Tongue (tissue), 2 donors: ENCODE measurements around the gene NECTIN1. TPM values are rescaled to one million over a fixed set of nuclear protein-coding genes. Genes with fewer than 3 reads are reported as not detected.
A peak's percentile ranks its signal among the peaks of the same experiment; 100 is the strongest.

ENCODE experiments used
- DNase-seq: peaks from one replicate; pipeline ENCODE4 v3.0.0-alpha.2; 2015
- total RNA-seq: library from RNA; depleted of rRNA; stranded (reverse); fragments of >200 nt; gene quantifications from one replicate; pipeline ENCODE4 v1.2.3, GENCODE V29; 2014

The NECTIN1 gene
- total RNA-seq, 1 donor from 2014 or later, result 32.4 TPM

- DNase-seq, result peak; percentile 82
Measured at GRCh38 chr11:119692540-119692820, 36.5 kb downstream of the NECTIN1 start.

- peak; percentile 89 for DNase-seq
Measured at GRCh38 chr11:119691701-119692539, 37.1 kb downstream of the NECTIN1 start.

- DNase-seq, result no peak
Measured at GRCh38 chr11:119691020-119691666, 37.9 kb downstream of the NECTIN1 start.

- DNase-seq, result no peak
Measured at GRCh38 chr11:119689302-119689701, 39.7 kb downstream of the NECTIN1 start.

- DNase-seq, result no peak
Measured at GRCh38 chr11:119688356-119688755, 40.6 kb downstream of the NECTIN1 start.

- DNase-seq, result peak; percentile 67
Measured at GRCh38 chr11:119687373-119688046, 41.5 kb downstream of the NECTIN1 start.

GRCh38 chr11:119686177-119686882 is 42.7 kb downstream of the NECTIN1 start:
- DNase-seq, result no peak

GRCh38 chr11:119685111-119685746 is 43.8 kb downstream of the NECTIN1 start:
- DNase-seq, result no peak

GRCh38 chr11:119684361-119685110 is 44.5 kb downstream of the NECTIN1 start:
- DNase-seq, result no peak

- peak; percentile 65 for DNase-seq
Measured at GRCh38 chr11:119683783-119684182, 45.2 kb downstream of the NECTIN1 start.

GRCh38 chr11:119681361-119681910 is 47.6 kb downstream of the NECTIN1 start:
- no peak for DNase-seq

GRCh38 chr11:119680541-119681360 is 48.2 kb downstream of the NECTIN1 start:
- DNase-seq, result peak; percentile 72

- peak; percentile 59 for DNase-seq
Measured at GRCh38 chr11:119679346-119679745, 49.7 kb downstream of the NECTIN1 start.

- DNase-seq, result no peak
Measured at GRCh38 chr11:119678351-119678750, 50.6 kb downstream of the NECTIN1 start.

GRCh38 chr11:119677840-119678239 is 51.2 kb downstream of the NECTIN1 start:
- no peak for DNase-seq

- no peak for DNase-seq
Measured at GRCh38 chr11:119676461-119677020, 52.5 kb downstream of the NECTIN1 start.

GRCh38 chr11:119673759-119674336 is 55.2 kb downstream of the NECTIN1 start:
- DNase-seq, result peak; percentile 76

GRCh38 chr11:119673052-119673758 is 55.8 kb downstream of the NECTIN1 start:
- peak; percentile 12 for DNase-seq

- no peak for DNase-seq
Measured at GRCh38 chr11:119672597-119672996, 56.4 kb downstream of the NECTIN1 start.
